Breast epithelium (tissue), 3 donors: Measurements from ENCODE around the gene GSTCD.

Source experiments
- POLR2A ChIP-seq: fragments of 450-650 bp; IDR thresholded peaks from one replicate; pipeline ENCODE4 v1.6.1; 2016; ENCODE audit warnings: antibody characterized with exemption, mild to moderate bottlenecking, moderate library complexity
- TF ChIP-seq, protein P1 (sequence below), 3 donors: fragments of 450-650 bp; IDR thresholded peaks; one replicate each; pipeline ENCODE4 v1.5.1; 2016 to 2017; ENCODE audit warnings: antibody characterized with exemption in 3 of 3, mild to moderate bottlenecking in 3 of 3, moderate library complexity in 3 of 3

DNA sequence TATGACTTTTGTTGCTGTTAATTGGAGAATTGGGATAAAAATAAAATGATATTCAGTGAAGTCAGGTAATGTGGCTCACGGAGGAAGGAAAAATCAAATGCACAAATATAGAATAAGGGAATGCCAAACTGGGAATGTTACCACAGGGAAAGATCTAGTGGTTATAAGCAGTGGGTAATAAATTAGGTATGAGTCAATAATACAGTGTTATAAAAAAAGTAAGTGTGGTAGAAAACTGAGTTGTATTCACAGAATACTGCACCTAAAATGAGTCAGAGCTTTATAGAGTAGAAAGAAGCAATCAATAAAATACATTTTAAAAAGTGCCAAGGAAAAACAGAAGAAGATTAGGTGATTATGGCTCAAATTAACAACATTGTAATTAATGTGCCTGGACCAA lies 34.6 kb upstream of the GSTCD start:
- TF ChIP-seq POLR2A = no peak
- TF ChIP-seq, protein P1, sequence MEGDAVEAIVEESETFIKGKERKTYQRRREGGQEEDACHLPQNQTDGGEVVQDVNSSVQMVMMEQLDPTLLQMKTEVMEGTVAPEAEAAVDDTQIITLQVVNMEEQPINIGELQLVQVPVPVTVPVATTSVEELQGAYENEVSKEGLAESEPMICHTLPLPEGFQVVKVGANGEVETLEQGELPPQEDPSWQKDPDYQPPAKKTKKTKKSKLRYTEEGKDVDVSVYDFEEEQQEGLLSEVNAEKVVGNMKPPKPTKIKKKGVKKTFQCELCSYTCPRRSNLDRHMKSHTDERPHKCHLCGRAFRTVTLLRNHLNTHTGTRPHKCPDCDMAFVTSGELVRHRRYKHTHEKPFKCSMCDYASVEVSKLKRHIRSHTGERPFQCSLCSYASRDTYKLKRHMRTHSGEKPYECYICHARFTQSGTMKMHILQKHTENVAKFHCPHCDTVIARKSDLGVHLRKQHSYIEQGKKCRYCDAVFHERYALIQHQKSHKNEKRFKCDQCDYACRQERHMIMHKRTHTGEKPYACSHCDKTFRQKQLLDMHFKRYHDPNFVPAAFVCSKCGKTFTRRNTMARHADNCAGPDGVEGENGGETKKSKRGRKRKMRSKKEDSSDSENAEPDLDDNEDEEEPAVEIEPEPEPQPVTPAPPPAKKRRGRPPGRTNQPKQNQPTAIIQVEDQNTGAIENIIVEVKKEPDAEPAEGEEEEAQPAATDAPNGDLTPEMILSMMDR (IDR thresholded peaks at IDR 0.05) = no peak
